GM12801 (cell line): ENCODE data around the gene RAMACL.

Source experiments
- CTCF ChIP-seq: IDR thresholded peaks from one replicate; pipeline ENCODE4 v1.5.1; 2011; ENCODE audit warnings: control low read depth; ENCODE audit not compliant: insufficient read length; ENCODE audit errors: extremely low read depth

Gene RAMACL

GRCh38 chr6:166561771-166562359 lies 24.6 kb downstream of the RAMACL start:
- no peak for TF ChIP-seq CTCF

- TF ChIP-seq CTCF = no peak
These were observed 26.3 kb downstream of the RAMACL start for GRCh38 chr6:166560222-166560621.

- TF ChIP-seq CTCF = no peak
These were observed 26.8 kb downstream of the RAMACL start for GRCh38 chr6:166559662-166560061.

GRCh38 chr6:166559211-166559610 lies 27.3 kb downstream of the RAMACL start:
- TF ChIP-seq CTCF = no peak

GRCh38 chr6:166558156-166559005 lies 28.1 kb downstream of the RAMACL start:
- no peak for TF ChIP-seq CTCF

- TF ChIP-seq CTCF = no peak
These were observed 29.6 kb downstream of the RAMACL start for GRCh38 chr6:166556863-166557322.

GRCh38 chr6:166556336-166556735 lies 30.1 kb downstream of the RAMACL start:
- TF ChIP-seq CTCF = no peak
